OCI-LY1 (cell line): ENCODE results near the gene TOX2.

Source experiments
- H2AFZ ChIP-seq: fragments of 200-600 bp; sonication (generic), shearing (Covaris generic); 2 replicates; pipeline ENCODE4 v1.6.0; 2014; ENCODE audit warnings: antibody characterized with exemption, mild to moderate bottlenecking, low read length
- H3F3A ChIP-seq: fragments of 200-600 bp; sonication (generic), shearing (Covaris generic); 2 replicates; pipeline ENCODE4 v1.6.0; 2014; ENCODE audit warnings: mild to moderate bottlenecking, antibody characterized with exemption, low read length, moderate library complexity; ENCODE audit not compliant: insufficient read depth
- H3K27ac ChIP-seq: fragments of 200-600 bp; sonication (generic); 2 replicates; pipeline ENCODE4 v1.5.1; 2014; ENCODE audit warnings: low read length, mixed run types, mild to moderate bottlenecking, low read depth; ENCODE audit not compliant: poor library complexity, severe bottlenecking
- H3K27me3 ChIP-seq: fragments of 200-600 bp; sonication (generic); 2 replicates; pipeline ENCODE4 v1.6.0; 2014; ENCODE audit warnings: antibody characterized with exemption, mild to moderate bottlenecking, low read length, moderate library complexity; ENCODE audit not compliant: insufficient read depth
- H3K36me3 ChIP-seq: fragments of 200-600 bp; sonication (generic); 2 replicates; pipeline ENCODE4 v1.6.1; 2014; ENCODE audit warnings: mild to moderate bottlenecking, antibody characterized with exemption, low read length, moderate library complexity, mixed read lengths; ENCODE audit not compliant: insufficient read depth
- H3K4me1 ChIP-seq: fragments of 200-600 bp; sonication (generic); 2 replicates; pipeline ENCODE4 v1.5.1; 2014; ENCODE audit warnings: mild to moderate bottlenecking, low read length, moderate library complexity; ENCODE audit not compliant: insufficient read depth, severe bottlenecking
- H3K4me2 ChIP-seq: fragments of 200-600 bp; sonication (generic), shearing (Covaris generic); 2 replicates; pipeline ENCODE4 v1.6.1; 2014; ENCODE audit warnings: low read length
- H3K4me3 ChIP-seq: fragments of 200-600 bp; sonication (generic); 2 replicates; pipeline ENCODE4 v1.5.1; 2014; ENCODE audit warnings: low read length, low read depth, mild to moderate bottlenecking, mixed read lengths; ENCODE audit not compliant: poor library complexity, severe bottlenecking
- H3K79me2 ChIP-seq: fragments of 200-600 bp; shearing (Covaris generic); 2 replicates; pipeline ENCODE4 v1.6.1; 2016; ENCODE audit warnings: mixed run types, low read length, mixed read lengths; ENCODE audit not compliant: insufficient read depth
- H3K9ac ChIP-seq: fragments of 200-600 bp; sonication (generic), shearing (Covaris generic); 2 replicates; pipeline ENCODE4 v1.6.1; 2014; ENCODE audit warnings: mild to moderate bottlenecking, low read length, mixed read lengths
- H3K9me2 ChIP-seq: fragments of 200-600 bp; sonication (generic), shearing (Covaris generic); 2 replicates; pipeline ENCODE4 v1.6.1; 2014; ENCODE audit warnings: low read depth, mild to moderate bottlenecking, low read length, mixed read lengths
- H3K9me3 ChIP-seq: fragments of 200-600 bp; shearing (Covaris generic); 2 replicates; pipeline ENCODE4 v1.6.1; 2014; ENCODE audit warnings: low read length, mixed read lengths
- H4K20me1 ChIP-seq: fragments of 200-600 bp; sonication (generic), shearing (Covaris generic); 2 replicates; pipeline ENCODE4 v1.6.0; 2016; ENCODE audit warnings: mild to moderate bottlenecking, low read length; ENCODE audit not compliant: insufficient read depth
- CTCF ChIP-seq: fragments of 200-600 bp; sonication (generic), shearing (Covaris generic); IDR thresholded peaks from 2 replicates; pipeline ENCODE4 v1.5.1; 2017; ENCODE audit warnings: mild to moderate bottlenecking, antibody characterized with exemption, low read length, moderate library complexity, mixed read lengths
- EZH2 ChIP-seq: fragments of 200-600 bp; sonication (generic), shearing (Covaris generic); IDR thresholded peaks from 2 replicates; pipeline ENCODE4 v1.8.0; 2017; ENCODE audit warnings: borderline replicate concordance, mixed run types, mild to moderate bottlenecking, antibody characterized with exemption, low read length, moderate library complexity, mixed read lengths

TOX2 gene

GRCh38 chr20:43914311-43915210 lies at the start of gene TOX2:
Gene TOX2 (plus strand): TSS chr20:43914852. CDS start chr20:43914892, 40 bp downstream.
- peaks cover 13% of the 10 kb centered on the region for H3K4me1 ChIP-seq
- no peaks in the 10 kb centered on the region for H3K9me2 ChIP-seq
- no peaks in the 10 kb centered on the region for H4K20me1 ChIP-seq
- H3F3A ChIP-seq = no peaks in the 10 kb centered on the region
- peak within 1 kb of the TSS; percentile 62 for H3K4me3 ChIP-seq
- no peaks in the 10 kb centered on the region for H3K36me3 ChIP-seq
- no peaks in the 10 kb centered on the region for H3K79me2 ChIP-seq
- no peak within 1 kb of the TSS for H2AFZ ChIP-seq
- TF ChIP-seq EZH2 (no peak), CTCF (no peak)
- 0 out of 2 replicates have a peak, but pooled peaks cover 4% of the 10 kb centered on the region for H3K9me3 ChIP-seq
- peak within 1 kb of the TSS; percentile 63 for H3K9ac ChIP-seq
- H3K27ac ChIP-seq = no peak within 1 kb of the TSS
- H3K4me2 ChIP-seq = peak within 1 kb of the TSS; percentile 77
- no peaks in the 10 kb centered on the region for H3K27me3 ChIP-seq

- no peak overlapping the region for H3K9ac ChIP-seq
- no peaks in the 10 kb centered on the region for H4K20me1 ChIP-seq
- H3F3A ChIP-seq = no peaks in the 10 kb centered on the region
- TF ChIP-seq EZH2 = no peak
- no peak for TF ChIP-seq CTCF
- H3K27me3 ChIP-seq = no peaks in the 10 kb centered on the region
- H3K9me3 ChIP-seq = no peaks in the 10 kb centered on the region
- no peak overlapping the region for H3K4me3 ChIP-seq
- no peaks in the 10 kb centered on the region for H3K4me1 ChIP-seq
- H3K36me3 ChIP-seq = no peaks in the 10 kb centered on the region
- H2AFZ ChIP-seq = no peak overlapping the region
- no peak overlapping the region for H3K4me2 ChIP-seq
- no peaks in the 10 kb centered on the region for H3K79me2 ChIP-seq
- no peak overlapping the region for H3K27ac ChIP-seq
- H3K9me2 ChIP-seq = no peaks in the 10 kb centered on the region
Measured at GRCh38 chr20:43868091-43868490, 46.6 kb upstream of the TOX2 start.

- Histone ChIP-seq H3K9me3 (no peaks in the 10 kb centered on the region), H2AFZ (no peak overlapping the region), H3K4me3 (no peak overlapping the region), H3F3A (no peaks in the 10 kb centered on the region), H3K27me3 (no peaks in the 10 kb centered on the region), H3K4me2 (no peak overlapping the region), H3K9ac (no peak overlapping the region), H3K27ac (no peak overlapping the region), H3K79me2 (no peaks in the 10 kb centered on the region), H4K20me1 (no peaks in the 10 kb centered on the region), H3K36me3 (no peaks in the 10 kb centered on the region), H3K9me2 (no peaks in the 10 kb centered on the region), H3K4me1 (no peaks in the 10 kb centered on the region)
- TF ChIP-seq EZH2 = no peak
- TF ChIP-seq CTCF = no peak
Measured at GRCh38 chr20:43870484-43870883, 44.2 kb upstream of the TOX2 start.
